ENCODE measurements around the gene GPX8.

DNA sequence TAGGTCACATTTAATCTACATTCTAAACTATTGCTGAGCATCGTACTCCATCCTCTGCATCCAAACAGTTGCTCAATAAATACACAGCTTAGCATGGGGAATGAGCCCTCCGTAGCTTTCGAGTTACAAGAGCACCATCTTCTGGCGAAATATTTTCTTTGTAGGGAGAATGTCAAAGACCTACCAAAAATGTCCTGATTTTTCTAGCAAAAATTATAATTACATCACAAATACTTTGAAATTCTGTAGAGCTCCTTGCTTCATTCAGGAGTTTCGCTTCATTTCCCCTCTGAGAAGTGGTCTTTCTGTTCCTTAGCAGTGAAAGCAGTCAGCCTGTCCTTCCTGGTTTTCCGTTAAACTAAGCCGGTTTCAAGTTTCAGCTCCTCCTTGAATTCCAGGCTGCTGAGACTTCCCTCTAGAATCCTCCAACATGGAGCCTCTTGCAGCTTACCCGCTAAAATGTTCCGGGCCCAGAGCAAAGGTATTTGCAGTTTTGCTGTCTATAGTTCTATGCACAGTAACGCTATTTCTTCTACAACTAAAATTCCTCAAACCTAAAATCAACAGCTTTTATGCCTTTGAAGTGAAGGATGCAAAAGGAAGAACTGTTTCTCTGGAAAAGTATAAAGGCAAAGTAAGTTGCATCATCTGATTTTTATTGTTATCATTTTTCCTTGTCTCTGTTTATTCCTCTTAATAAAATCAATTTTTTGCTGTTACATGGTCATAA is at the start of gene GPX8:
- TF ChIP-seq CTCF (IDR thresholded peaks at IDR 0.05) (peak; percentile 36 to 75 (median 60)), POLR2A (IDR thresholded peaks at IDR 0.05) (no peak)

Measured in body of pancreas (tissue), 4 donors.